GM18520 (cell line): ENCODE measurements around the gene MYO1C.
A peak's percentile ranks its signal among the peaks of the same experiment; 100 is the strongest.

Experiments used
- ATAC-seq: cut with Tn5 transposase; IDR thresholded peaks from one replicate; pipeline ENCODE4 v1.9.1; 2021; ENCODE audit not compliant: unreplicated experiment

The MYO1C gene

DNA sequence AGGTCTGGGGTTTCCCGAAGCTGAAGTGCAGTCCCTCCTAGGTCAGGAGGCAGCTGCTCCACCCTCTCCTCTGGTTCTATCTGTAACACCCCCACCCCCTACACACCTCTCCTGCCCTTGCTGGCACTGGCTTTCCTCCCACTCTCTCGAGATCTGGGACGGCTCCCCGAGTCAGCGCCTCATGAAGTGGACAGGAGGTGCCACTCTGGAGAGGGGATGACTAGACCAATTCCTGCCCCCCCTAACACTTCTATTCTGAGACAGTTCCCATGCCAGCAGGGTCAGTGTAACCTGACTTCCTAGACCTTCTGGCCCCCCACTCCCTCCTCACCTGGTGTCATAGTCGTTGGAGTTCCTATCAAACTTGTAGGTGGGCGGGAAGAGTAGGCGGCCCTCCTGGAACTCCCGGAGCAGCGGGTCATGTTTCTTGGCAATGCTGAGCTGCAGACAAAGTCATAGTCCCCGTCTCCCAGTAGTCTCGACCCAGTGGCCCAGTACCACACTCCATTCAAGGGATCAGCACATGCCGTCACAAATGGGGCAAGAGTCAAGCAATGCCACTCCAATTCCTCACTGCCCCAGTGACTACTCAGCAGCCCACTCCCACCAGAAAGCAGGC is 14.3 kb upstream of the MYO1C start:
- ATAC-seq: no peak

DNA sequence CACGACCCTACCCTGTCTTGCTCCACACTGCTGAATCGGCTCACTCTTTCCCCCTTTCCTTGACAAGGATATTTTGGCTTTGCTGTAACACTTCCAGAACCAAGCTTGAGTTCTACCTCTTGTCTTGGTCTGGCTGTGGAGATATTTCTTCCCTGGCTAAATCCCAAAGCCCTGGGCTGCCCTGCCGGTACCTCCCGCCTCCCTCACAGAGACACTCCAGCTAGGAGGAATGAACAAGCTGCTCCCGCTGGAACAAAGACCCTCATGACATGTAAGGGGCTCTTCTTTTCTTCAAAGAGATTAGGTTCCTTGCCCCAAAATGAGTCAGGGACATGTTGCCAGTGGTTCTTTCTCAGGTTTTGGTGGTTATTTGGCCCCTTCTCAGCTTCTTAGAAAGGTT is 13.1 kb upstream of the MYO1C start:
- no peak for ATAC-seq

DNA sequence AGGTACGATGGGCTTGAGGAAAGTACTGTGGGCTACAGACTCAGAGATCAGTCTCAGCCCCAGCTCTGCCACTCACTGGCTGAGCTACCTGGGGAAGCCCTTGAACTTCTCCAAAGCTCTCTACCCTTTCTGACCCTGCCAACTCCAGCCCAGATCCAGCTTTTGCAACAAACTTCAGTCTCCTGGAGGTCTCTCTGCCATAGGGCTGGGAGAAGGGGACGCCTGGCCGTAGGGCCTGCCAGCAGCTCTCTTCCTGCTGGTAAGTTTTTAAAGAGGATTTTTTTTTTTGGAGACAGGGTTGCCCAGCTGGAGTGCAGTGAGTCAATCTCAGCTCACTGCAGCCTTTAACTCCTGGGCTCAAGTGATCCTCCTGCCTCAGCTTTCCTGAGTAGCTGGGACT is 12.4 kb upstream of the MYO1C start:
- no peak for ATAC-seq

DNA sequence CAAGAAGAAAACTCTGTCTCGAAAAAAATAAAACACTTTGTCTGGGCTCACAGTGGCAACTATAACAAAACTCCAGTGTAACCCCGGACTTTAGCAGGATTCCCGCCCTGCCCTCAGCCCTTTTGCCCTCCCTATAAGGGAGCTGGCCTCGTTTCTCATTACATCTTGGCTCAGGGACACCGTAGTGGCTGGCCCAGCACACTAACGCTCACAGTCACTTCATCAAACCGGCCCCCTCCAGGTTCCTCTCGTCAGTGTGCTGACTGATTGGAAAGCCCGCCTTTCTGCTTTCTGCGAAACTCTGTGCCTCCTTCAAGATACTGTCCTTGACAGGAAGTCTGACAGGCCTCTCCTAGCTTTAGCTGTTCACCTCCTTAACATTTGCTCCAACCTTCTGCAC is 11.2 kb upstream of the MYO1C start:
- no peak for ATAC-seq

DNA sequence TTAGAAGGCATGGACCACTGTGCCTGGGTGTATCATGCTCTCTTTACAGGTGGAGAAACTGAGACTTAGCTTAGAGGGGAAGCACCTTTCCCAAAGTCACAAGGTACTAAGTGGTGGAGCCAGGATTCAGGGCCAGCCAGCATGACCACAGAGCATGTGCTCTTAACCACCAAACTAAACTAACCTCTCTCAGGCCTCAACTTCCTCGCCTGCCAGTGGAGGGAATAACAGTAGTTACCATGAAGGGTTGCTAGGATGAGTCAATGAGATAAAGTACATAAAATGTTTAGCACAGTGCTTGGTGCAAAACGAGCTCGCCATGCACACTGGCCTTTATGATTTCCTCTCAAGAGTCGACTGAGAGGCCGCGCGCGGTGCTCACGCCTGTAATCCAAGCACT is 6.4 kb upstream of the MYO1C start:
- no peak for ATAC-seq

DNA sequence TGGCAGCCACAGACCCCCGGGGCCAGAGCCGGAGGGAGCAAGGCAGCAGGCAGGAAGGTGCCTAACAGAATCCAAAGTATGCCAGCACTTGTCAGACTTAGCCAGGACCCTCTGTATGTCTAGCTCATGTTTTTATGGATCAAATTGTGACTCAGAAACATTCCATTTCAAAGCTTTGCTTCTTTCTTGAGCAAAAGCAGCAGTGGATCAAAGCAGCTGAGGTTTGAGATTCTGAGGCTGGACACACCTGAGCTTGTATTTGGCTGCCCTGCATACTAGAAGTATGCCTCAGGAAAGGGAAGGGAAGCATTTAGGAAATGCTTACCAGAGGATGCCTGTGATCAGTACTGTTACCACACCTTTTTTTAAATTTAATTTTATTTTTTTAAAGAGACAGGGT is 5.7 kb upstream of the MYO1C start:
- ATAC-seq: no peak

DNA sequence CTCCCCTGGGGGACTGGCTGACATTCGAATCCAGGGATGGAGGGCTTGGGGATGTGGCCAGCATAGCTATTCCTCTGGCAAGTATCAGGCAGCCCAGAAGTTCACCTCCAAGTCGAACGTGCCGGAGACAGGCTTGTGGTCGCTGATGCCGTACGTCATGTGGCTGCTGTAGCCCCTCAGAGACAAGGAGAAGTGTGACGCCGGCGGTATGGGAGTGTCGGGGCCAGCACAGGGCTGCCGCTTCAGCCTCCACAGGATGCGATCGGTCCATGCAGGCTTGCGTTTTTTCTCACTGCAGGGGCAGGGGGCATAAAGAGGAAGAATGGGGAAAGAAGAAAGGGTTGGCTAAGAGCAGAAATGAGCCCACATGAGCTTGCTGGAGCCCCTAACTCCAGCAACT is 5.3 kb upstream of the MYO1C start:
- no peak for ATAC-seq

DNA sequence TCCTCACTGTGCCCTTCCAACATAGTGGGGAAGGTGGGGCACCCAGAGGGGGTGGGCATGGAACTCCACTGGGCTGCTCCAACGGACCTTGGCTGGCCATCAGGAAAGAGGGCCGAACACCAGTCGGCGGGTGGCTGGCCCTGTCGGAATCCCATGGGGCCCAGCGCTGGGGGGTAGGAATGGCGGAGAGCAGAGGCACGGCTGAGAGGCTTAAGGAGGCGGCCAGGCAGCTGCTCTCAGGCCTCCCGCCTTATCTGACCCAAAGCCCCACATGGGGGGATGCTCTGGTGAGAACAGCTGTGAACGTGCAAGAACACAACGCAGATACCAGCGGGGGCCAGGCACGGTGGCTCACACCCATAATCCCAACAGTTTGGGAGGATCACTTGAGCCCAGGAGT is 4.4 kb upstream of the MYO1C start:
- no peak for ATAC-seq

DNA sequence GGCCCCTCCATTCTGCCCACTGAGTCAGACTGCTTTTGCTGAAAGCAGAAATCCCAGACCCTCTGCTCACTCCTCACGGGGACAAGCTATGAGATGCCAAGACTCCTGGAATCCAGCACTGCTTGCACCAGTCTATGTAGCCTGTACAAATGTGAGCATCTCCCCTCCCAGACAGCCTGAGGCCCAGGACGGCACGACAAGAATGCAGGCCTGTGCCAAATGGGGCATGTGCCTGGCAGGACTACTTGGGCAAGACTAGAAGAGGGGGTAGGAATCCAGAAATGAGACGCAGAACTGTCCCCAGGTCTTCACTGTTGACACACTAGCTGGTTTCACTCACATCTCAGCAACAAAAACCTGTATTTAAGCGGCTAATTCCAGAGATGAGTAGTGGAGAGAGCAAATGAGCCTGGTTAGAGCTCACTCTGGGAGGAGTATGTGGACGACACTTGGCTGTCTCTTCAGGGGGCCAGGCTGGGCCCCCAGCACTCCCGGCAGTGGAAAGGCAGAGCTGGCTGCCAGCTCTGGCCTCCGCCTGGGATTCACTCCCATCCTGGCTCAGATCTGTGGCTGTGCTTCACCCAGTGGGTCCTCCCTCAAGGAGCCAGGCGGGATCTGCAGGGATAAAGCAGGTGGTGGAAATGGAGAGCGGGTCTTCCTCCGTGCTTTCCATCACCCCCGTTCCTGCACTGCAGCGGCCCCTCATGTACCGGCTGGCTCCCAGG is 2.9 kb upstream of the MYO1C start:
- ATAC-seq: no peak

DNA sequence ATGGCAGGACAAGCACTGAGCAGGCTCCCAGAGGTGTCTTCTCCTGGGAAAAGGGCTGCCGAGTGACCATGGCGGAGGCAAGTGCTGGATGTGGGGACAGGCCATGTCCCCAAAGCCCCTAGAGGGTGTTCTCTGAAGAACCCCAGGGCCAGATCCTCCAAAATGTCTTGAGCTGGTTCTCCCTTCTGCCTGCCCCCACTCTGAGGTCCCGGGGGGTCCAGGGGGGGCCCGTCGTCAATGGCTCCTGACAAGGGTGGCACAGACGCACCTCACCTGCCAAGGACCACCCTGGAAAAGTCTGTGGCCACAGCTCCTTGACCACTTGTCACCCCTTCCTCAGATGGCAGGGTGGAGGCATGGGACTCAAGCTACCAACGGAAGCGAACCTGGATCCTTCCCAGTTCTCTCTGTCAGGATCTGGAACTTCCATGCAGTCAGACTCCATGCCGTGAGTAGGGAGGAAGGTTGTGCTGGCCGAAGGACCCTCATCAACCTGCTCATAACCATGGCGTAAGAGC is 2.3 kb upstream of the MYO1C start:
- ATAC-seq: no peak

DNA sequence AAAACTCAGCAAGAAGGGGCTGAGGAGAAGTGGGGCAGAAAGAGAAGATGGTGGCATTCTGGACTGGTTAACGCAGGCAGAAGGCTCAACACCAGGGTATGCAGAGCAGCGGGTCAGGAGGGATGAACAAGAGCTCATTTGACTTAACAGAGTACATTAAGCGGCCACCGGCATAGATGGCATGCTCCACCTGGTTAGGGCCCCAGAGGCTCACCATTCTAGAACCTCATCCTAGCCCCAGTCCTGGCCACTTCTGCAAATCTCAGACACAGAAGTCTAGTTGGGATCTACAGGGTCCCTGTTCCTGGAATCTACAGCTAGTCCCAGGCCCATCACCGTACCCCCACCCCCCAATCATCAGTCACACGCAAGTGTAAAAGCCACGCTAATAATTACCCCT is 1.7 kb upstream of the MYO1C start:
- no peak for ATAC-seq

DNA sequence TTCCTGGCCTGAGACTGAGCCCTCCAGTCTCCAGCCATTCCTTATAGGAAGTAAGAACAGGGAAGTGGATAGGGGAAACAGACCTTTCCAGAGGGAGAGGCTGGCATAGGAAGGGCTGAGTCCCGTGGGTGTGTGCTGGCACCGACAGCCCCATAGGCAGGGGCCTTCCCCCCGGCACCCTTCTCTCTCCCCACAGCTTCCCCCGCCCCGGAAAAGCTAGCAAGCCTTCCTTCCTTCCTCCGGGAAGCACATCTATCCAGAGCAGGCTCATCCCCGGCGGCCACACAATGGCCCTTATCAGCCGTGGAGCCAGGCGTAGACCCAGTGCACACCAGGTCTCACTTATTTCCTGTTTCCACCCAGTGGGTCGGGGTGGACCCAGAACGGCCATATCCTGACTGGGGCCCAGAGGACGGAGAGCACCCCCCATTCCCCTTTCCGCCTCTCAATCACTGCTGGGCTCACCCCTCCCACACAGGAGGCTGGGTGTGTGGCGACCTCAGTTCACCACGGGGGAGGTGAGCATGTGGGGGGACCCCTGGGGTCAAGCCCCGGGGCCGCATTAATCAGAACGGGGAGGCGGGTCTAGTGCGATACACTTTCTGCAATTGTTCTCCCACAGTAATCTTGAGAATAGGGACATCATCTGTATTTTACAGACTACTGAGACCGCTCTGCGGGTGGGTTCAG is 950 bp upstream of the MYO1C start:
- no peak for ATAC-seq

DNA sequence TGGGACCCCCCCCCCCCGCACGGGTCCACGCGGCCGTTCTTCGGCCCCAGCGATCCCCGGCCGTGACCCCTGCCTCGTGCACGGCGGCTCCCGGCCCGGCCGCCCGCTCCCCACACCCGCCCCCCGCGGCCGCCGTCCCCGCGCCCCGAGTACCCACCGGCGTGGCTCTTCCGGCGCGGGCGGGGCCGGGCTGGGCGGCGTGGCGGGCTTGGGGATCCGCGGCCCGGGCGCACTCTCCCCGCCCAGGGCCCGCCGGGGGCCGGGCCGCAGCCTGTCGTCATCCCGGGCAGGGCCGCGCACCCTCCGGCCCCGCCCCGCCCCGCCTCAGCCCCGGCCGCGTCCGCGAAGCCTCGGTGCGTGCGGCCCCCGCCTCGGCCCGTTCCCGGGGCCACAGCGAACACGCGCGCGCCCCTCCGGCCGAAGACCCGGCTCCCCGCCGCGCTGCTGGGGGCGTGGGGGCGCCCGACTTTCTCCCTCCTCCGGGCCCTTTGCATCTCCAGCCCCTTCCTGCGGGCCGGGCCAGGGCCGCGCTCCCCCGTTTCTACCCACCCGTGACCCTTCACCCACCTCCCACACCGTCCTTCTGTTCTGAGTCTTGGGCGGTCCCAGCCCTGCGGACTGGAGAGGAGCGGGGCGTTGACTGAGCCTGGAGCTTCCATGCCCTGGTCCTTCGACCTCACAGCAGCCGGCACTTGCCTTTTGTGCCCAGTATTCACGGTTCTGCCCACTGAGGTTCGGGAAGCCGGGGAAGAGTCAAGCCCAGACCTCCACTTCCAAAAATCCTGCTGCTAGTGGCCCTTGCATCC is 840 bp downstream of the MYO1C start:
- ATAC-seq: peak; percentile 26

DNA sequence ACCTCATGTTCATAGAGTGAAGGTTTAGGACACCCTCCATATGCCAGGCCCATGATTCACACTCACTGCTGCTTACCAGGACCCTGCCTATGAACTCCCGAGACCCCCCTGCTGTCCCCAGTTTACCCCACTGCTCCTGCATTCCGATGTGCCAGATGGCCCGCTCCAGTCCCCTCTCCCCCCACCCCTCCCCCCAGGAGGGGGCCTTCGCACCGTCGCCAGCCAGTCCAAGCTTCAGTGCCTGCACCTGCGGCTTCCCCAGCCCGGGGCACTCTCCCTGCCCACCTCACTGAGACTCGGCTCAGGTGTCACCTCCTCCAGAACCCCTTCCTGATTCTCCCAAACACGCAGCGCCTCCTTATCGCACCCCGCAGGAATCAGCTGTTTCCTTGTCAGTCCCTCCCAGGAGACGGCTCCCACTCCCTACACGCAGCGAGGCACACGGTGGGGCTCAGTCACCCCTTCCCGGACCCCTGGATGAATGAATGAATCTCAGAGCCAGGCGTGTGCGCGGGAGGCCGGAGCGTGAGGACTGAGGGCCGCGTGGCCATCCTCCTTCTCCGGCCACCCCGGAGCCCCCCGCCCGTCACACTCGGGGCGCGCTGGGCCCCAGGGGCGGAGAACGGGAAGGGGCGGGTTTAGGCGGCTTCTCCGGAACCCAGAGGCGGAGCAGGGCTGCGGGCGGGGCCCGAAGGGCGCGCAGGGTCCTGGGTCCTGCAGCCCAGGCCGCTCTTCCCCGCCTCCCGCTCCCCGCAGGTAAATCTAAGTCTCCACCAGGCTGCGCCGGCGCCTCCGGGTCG is 1.6 kb downstream of the MYO1C start:
- ATAC-seq: peak; percentile 43

DNA sequence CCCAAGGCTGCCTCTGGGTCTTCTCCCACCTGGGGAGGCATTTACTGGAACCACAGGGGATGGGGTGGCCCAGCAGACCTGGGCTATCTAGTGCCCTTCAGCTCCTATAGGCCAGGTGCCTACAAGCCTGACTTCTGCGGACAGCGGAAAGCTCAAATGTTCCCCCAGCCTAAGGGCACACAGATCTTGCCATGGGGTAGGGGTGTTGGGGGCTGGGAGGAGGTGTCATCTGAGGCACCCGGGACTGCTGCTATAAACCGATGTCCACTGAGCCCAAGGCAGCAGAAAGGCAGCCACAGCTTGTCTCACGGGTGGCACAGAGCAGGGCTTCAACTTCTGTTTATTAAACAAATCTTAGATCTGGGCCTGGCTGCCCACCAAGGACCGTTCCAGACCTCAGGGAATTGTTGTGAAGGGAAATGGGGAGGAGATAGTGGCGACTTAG is 3.6 kb downstream of the MYO1C start:
- no peak for ATAC-seq

DNA sequence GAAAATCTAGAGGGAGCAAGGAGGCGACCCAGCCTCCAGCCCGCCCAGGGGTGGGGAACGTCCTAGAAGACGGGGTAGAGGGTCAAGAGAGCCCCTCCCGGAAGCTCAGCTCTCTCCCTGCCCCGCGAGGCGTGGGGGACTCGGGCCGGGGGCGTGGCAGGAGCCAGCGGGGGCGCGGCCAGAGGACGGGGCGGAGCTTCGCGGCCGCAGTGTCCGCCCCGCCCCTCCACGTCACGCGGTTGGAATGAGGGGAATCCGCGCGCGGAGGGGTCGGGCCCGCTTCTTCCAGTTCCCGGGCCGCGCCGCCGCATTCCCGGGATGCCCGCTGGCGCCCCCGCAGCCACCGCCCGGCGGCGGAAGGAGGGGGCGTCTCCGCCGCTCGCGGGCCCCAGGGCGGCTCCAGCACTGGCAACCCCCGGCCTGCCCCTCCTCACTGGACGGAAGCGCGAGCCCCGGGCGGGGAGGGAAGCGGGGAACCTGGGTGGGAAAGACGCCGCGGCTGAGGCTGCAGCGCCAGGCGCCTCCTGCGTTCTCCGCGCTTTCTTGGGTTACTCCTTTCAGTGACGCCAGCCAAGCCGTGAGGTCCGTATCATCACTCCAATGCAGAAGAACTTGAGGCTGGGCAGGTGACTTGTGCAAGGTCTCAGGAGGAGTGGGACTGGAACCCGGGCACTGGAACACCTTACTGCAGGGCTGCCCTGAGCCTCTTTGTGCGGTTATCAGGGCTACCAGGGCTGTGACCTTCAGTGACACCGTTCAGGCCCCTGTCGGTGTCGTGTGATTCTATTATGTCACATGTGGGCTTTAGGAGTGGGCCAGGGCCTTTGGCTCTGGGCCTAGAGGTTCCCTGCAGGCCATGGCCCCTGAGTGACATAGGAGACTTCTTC is 4.3 kb downstream of the MYO1C start:
- ATAC-seq: no peak

DNA sequence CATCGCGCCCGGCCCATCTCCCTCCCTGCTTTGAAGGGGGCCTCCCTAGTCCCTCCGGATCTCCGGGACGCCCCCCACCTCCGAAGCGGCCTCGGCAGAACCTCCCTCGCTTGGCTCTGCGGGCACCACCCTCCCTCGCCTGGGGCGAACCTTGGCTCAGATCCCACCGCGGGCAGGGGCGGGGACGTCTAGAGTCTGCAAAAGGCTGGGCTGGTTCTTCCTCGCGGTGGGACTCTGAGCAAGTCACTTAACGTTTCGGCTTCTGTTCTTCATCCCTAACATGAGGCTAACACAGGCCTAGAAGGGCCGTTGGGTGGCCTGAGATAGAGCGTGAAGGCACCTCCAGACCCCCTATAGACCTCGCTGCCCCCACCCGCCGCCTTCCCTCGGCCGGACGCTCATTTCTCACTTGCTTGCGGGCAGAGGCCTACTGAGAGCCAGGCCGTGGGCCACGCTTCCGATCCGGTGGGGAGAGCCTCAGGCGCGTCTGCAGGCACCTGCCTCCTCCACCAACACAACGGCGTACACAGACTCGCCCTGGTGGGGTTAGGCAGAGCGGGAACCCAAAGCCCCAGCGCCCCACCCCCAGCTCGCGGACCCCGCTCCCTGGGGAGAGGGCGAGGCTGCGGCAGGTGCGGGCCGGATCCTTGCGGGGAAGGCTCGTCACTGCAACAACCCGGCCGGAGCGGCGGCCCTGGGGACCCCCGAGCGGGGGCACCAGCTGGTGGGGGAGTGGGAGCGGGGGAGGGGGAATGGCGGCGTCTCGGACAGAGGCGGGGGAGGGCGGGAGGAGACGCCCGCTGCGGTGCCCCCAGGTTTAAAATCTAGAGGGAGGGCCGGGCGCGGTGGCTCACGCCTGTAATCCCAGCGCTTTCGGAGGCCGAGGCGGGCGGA is 5.4 kb downstream of the MYO1C start:
- no peak for ATAC-seq
